Trophoblast cell (in vitro differentiated cells and primary cell): ENCODE results near the gene LCLAT1.

Source experiments
- DNase-seq, 2 donors: peaks; one replicate each; pipeline ENCODE4 v3.0.0-alpha.2; 2016
- H2AFZ ChIP-seq: 2 replicates; pipeline ENCODE4 v1.6.1; 2013; ENCODE audit warnings: low read length, moderate library complexity, mild to moderate bottlenecking; ENCODE audit not compliant: insufficient read depth, poor library complexity
- H2AK5ac ChIP-seq: 2 replicates; pipeline ENCODE4 v1.6.1; 2013; ENCODE audit warnings: mild to moderate bottlenecking, low read length
- H2BK120ac ChIP-seq: 2 replicates; pipeline ENCODE4 v1.6.1; 2013; ENCODE audit warnings: low read length, mild to moderate bottlenecking, moderate library complexity; ENCODE audit not compliant: insufficient read depth, poor library complexity
- H2BK12ac ChIP-seq: 2 replicates; pipeline ENCODE4 v1.6.1; 2013; ENCODE audit warnings: mild to moderate bottlenecking, low read length, moderate library complexity
- H2BK5ac ChIP-seq: 2 replicates; pipeline ENCODE4 v1.6.1; 2013; ENCODE audit warnings: low read length, low read depth, moderate library complexity, mild to moderate bottlenecking; ENCODE audit not compliant: poor library complexity
- H3K14ac ChIP-seq: 2 replicates; pipeline ENCODE4 v1.6.1; 2013; ENCODE audit warnings: mild to moderate bottlenecking, low read length
- H3K18ac ChIP-seq: 2 replicates; pipeline ENCODE4 v1.6.1; 2013; ENCODE audit warnings: mild to moderate bottlenecking, low read length
- H3K23ac ChIP-seq: 2 replicates; pipeline ENCODE4 v1.6.1; 2013; ENCODE audit warnings: low read length
- H3K27ac ChIP-seq: 2 replicates; pipeline ENCODE4 v1.5.1; 2013; ENCODE audit warnings: low read depth, mild to moderate bottlenecking, inconsistent platforms, low read length, moderate library complexity
- H3K27me3 ChIP-seq: 2 replicates; pipeline ENCODE4 v1.6.1; 2013; ENCODE audit warnings: inconsistent platforms, mild to moderate bottlenecking, low read length, moderate library complexity; ENCODE audit not compliant: insufficient read depth
- H3K36me3 ChIP-seq, 2 experiments: 1 replicate in 1 of 2; 2 replicates in 1 of 2; pipeline ENCODE4 v1.6.1; 2013; ENCODE audit warnings: low read length in 2 of 2, mild to moderate bottlenecking in 2 of 2, moderate library complexity in 1 of 2; ENCODE audit not compliant: insufficient read depth in 2 of 2, control insufficient read depth in 1 of 2
- H3K4ac ChIP-seq: 2 replicates; pipeline ENCODE4 v1.6.1; 2013; ENCODE audit warnings: low read depth, mild to moderate bottlenecking, low read length, moderate library complexity
- H3K4me1 ChIP-seq, 2 experiments: 1 replicate in 1 of 2; 2 replicates in 1 of 2; pipeline ENCODE4 v1.6.1; 2013; ENCODE audit warnings: low read length in 2 of 2, mild to moderate bottlenecking in 2 of 2, moderate library complexity in 1 of 2; ENCODE audit not compliant: insufficient read depth in 2 of 2, control insufficient read depth in 1 of 2
- H3K4me2 ChIP-seq: 2 replicates; pipeline ENCODE4 v1.6.1; 2013; ENCODE audit warnings: inconsistent platforms, mild to moderate bottlenecking, low read length, moderate library complexity
- H3K4me3 ChIP-seq: 2 replicates; pipeline ENCODE4 v1.5.1; 2013; ENCODE audit warnings: mild to moderate bottlenecking, low read depth, low read length, inconsistent platforms
- H3K79me1 ChIP-seq: one replicate; pipeline ENCODE4 v1.6.1; 2013; ENCODE audit warnings: low read length
- H3K79me2 ChIP-seq: 2 replicates; pipeline ENCODE4 v1.6.1; 2013; ENCODE audit warnings: low read length, mild to moderate bottlenecking; ENCODE audit not compliant: control insufficient read depth, insufficient read depth, poor library complexity
- H3K9ac ChIP-seq: 2 replicates; pipeline ENCODE4 v1.6.1; 2013; ENCODE audit warnings: mild to moderate bottlenecking, low read length
- H3K9me3 ChIP-seq: 2 replicates; pipeline ENCODE4 v1.6.1; 2013; ENCODE audit warnings: low read depth, mild to moderate bottlenecking, control low read depth, inconsistent platforms, low read length; ENCODE audit not compliant: insufficient read depth
- H4K12ac ChIP-seq: 2 replicates; pipeline ENCODE4 v1.6.1; 2013; ENCODE audit warnings: low read depth, mild to moderate bottlenecking, low read length, moderate library complexity
- H4K8ac ChIP-seq: 2 replicates; pipeline ENCODE4 v1.6.1; 2013; ENCODE audit warnings: low read depth, mild to moderate bottlenecking, low read length, moderate library complexity
- H4K91ac ChIP-seq: one replicate; pipeline ENCODE4 v1.6.1; 2013; ENCODE audit warnings: low read depth, mild to moderate bottlenecking, low read length, moderate library complexity
- WGBS: extraction: QIAGEN DNeasy Blood & Tissue Kit; methylation state at CpG from one replicate; pipeline ENCODE4 v1.1.7; 2013; ENCODE audit warnings: missing lambda C conversion rate; ENCODE audit not compliant: insufficient read length, insufficient coverage; ENCODE audit errors: extremely low coverage; 5-methylcytosine and 5-hydroxymethylcytosine counted together

Gene LCLAT1

DNA sequence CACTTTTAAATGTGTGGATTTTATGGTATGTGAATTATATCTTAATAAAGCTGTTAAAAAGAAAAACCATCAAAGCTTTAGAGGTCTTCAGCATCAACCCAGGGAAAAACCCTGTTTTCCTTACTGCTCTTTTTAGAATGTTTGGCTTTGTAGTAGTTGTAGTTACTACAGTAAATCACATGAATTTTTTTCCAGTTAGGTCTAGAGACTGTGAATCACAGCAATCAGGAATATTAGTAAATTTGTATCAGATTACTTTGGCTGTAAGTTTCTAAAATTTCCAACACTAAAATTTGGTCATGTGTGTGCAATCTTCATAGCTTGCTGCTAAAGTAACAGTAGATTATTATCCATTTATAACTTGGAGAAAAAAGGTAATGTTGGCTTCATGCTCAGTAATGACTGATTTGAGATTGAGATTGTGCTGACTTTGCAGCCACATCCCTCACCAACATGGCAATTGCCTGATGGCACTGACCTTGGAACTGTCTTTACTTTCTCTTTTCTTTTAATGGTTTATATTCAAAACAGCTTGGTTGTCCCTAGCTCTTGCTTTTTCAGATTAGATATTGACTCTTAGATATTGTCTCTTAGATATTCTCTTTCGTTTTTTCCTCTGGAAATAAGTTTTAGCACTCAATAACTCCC is 41.1 kb downstream of the LCLAT1 start:
- Histone ChIP-seq H2AFZ (no peak overlapping the region), H3K23ac (no peak overlapping the region), H3K79me2 (no peaks in the 10 kb centered on the region), H3K18ac (no peak overlapping the region), H3K14ac (no peak overlapping the region), H3K4me1 (no peaks in the 10 kb centered on the region), H2BK5ac (no peak overlapping the region), H3K4ac (no peak overlapping the region), H4K91ac (no peak overlapping the region), H3K4me2 (no peak overlapping the region), H3K36me3 (no peaks in the 10 kb centered on the region), H4K12ac (no peak overlapping the region), H3K27ac (no peak overlapping the region), H2BK120ac (no peak overlapping the region), H3K27me3 (no peaks in the 10 kb centered on the region), H3K79me1 (no peaks in the 10 kb centered on the region), H3K4me3 (no peak overlapping the region), H3K9ac (no peak overlapping the region), H2AK5ac (no peak overlapping the region), H2BK12ac (no peak overlapping the region), H4K8ac (no peak overlapping the region), H3K9me3 (no peaks in the 10 kb centered on the region)
- no CpG with 5 or more reads among the region's 1 CpG for WGBS
- no peak for DNase-seq

GRCh38 chr2:30491225-30491624 is 44.2 kb downstream of the LCLAT1 start:
- H3K9me3 ChIP-seq, result no peaks in the 10 kb centered on the region
- no peak overlapping the region for H3K27ac ChIP-seq
- WGBS, result no CpG with 5 or more reads among the region's 1 CpG
- H3K4me2 ChIP-seq, result no peak overlapping the region
- no peak overlapping the region for H2BK120ac ChIP-seq
- H3K9ac ChIP-seq, result no peak overlapping the region
- H3K4me3 ChIP-seq, result no peak overlapping the region
- no peak overlapping the region for H4K12ac ChIP-seq
- H2BK5ac ChIP-seq, result no peak overlapping the region
- H3K4me1 ChIP-seq, result no peaks in the 10 kb centered on the region
- no peak overlapping the region for H2BK12ac ChIP-seq
- H3K4ac ChIP-seq, result no peak overlapping the region
- no peak overlapping the region for H4K8ac ChIP-seq
- no peaks in the 10 kb centered on the region for H3K79me1 ChIP-seq
- H3K18ac ChIP-seq, result no peak overlapping the region
- no peak overlapping the region for H4K91ac ChIP-seq
- H2AK5ac ChIP-seq, result no peak overlapping the region
- no peaks in the 10 kb centered on the region for H3K27me3 ChIP-seq
- no peaks in the 10 kb centered on the region for H3K79me2 ChIP-seq
- no peak overlapping the region for H2AFZ ChIP-seq
- H3K14ac ChIP-seq, result no peak overlapping the region
- H3K23ac ChIP-seq, result no peak overlapping the region
- H3K36me3 ChIP-seq, result no peaks in the 10 kb centered on the region
- no peak for DNase-seq

GRCh38 chr2:30492185-30492584 is 45.1 kb downstream of the LCLAT1 start:
- no peak overlapping the region for H4K91ac ChIP-seq
- WGBS, result no CpG with 5 or more reads among the region's 1 CpG
- no peak overlapping the region for H3K4me3 ChIP-seq
- DNase-seq, result no peak
- no peaks in the 10 kb centered on the region for H3K36me3 ChIP-seq
- H4K12ac ChIP-seq, result no peak overlapping the region
- H2AFZ ChIP-seq, result no peak overlapping the region
- no peaks in the 10 kb centered on the region for H3K9me3 ChIP-seq
- H3K4ac ChIP-seq, result no peak overlapping the region
- no peak overlapping the region for H2AK5ac ChIP-seq
- no peak overlapping the region for H3K14ac ChIP-seq
- H3K23ac ChIP-seq, result no peak overlapping the region
- no peak overlapping the region for H3K27ac ChIP-seq
- no peak overlapping the region for H4K8ac ChIP-seq
- no peak overlapping the region for H2BK12ac ChIP-seq
- no peaks in the 10 kb centered on the region for H3K27me3 ChIP-seq
- no peak overlapping the region for H2BK5ac ChIP-seq
- H3K79me2 ChIP-seq, result no peaks in the 10 kb centered on the region
- H3K18ac ChIP-seq, result no peak overlapping the region
- H3K4me2 ChIP-seq, result no peak overlapping the region
- H3K4me1 ChIP-seq, result no peaks in the 10 kb centered on the region
- H3K79me1 ChIP-seq, result no peaks in the 10 kb centered on the region
- no peak overlapping the region for H3K9ac ChIP-seq
- H2BK120ac ChIP-seq, result no peak overlapping the region

DNA sequence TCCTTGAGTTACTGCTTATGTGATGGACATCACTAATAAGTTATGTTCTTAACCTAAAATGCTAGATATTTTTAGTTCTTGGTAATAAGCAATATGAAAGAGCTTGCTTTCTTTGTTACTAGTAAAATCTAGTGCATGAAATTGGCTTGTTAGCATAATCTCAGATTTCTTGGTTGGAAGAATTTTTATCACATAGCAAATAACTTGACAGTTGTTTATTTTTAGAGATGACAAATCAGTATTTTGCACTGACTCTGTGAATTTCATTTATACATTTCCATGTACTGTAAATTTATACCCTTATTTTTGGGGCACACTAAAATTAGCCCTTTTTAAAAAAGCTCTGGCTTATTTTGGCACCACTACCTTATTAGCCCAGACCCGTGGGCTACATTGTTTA is 45.6 kb downstream of the LCLAT1 start:
- no peak overlapping the region for H2BK5ac ChIP-seq
- no peak for DNase-seq

More for the DNA sequence above, 45.6 kb downstream of the LCLAT1 start:
- no peak overlapping the region for H3K14ac ChIP-seq
- H4K91ac ChIP-seq, result no peak overlapping the region
- no peak overlapping the region for H2AK5ac ChIP-seq
- no peak overlapping the region for H3K18ac ChIP-seq
- H3K23ac ChIP-seq, result no peak overlapping the region
- H3K79me1 ChIP-seq, result no peaks in the 10 kb centered on the region
- no peaks in the 10 kb centered on the region for H3K9me3 ChIP-seq
- no peaks in the 10 kb centered on the region for H3K79me2 ChIP-seq
- no peaks in the 10 kb centered on the region for H3K27me3 ChIP-seq
- no CpG with 5 or more reads among the region's 1 CpG for WGBS
- no peak overlapping the region for H3K4me2 ChIP-seq
- no peak overlapping the region for H3K4me3 ChIP-seq
- H3K4me1 ChIP-seq, result no peaks in the 10 kb centered on the region
- H2BK120ac ChIP-seq, result no peak overlapping the region
- H3K27ac ChIP-seq, result no peak overlapping the region
- H4K8ac ChIP-seq, result no peak overlapping the region
- no peaks in the 10 kb centered on the region for H3K36me3 ChIP-seq
- H2AFZ ChIP-seq, result no peak overlapping the region
- no peak overlapping the region for H3K9ac ChIP-seq
- no peak overlapping the region for H3K4ac ChIP-seq
- H2BK12ac ChIP-seq, result no peak overlapping the region
- H4K12ac ChIP-seq, result no peak overlapping the region
